Activated CD4-positive, alpha-beta memory T cell treated with anti-CD3 and anti-CD28 coated beads, Interleukin-2, amount 10 ng/mL, durations not matched to agents 7 days and 5 days (primary cell): ENCODE results near the gene JPT2. TPM values are rescaled to one million over a fixed set of nuclear protein-coding genes. Genes with fewer than 3 reads are reported as not detected.
A peak's percentile ranks its signal among the peaks of the same experiment; 100 is the strongest.
"Not testable (repeated sequence)": the region's sequence is repeated elsewhere in the genome, so short reads cannot be mapped to it uniquely, and the experiment has no call there.

Experiments
- CTCF ChIA-PET: fragments of 350-600 bp; sonication (Branson Sonifier 250); formaldehyde crosslinking; loops from one replicate; lab custom pipeline; 2021; ENCODE audit warnings: antibody characterized with exemption, inconsistent platforms; lab: Charles Lee
- POLR2A ChIA-PET: fragments of 350-600 bp; sonication (Branson Sonifier 250); formaldehyde crosslinking; loops from one replicate; lab custom pipeline; 2021; ENCODE audit warnings: antibody characterized with exemption; lab: Charles Lee
- DNase-seq: peaks from one replicate; pipeline ENCODE4 v3.0.0-alpha.2; 2020
- H3K27ac Mint-ChIP-seq: one replicate; pipeline ENCODE4 v1.8.0; 2021; ENCODE audit warnings: mild to moderate bottlenecking, mixed read lengths
- H3K27me3 Mint-ChIP-seq: one replicate; pipeline ENCODE4 v1.8.0; 2021; ENCODE audit warnings: mixed read lengths
- H3K36me3 Mint-ChIP-seq: one replicate; pipeline ENCODE4 v1.8.0; 2021; ENCODE audit warnings: low read depth, mixed read lengths
- H3K4me1 Mint-ChIP-seq: one replicate; pipeline ENCODE4 v1.8.0; 2021; ENCODE audit warnings: mixed read lengths
- H3K4me3 Mint-ChIP-seq: one replicate; pipeline ENCODE4 v1.8.0; 2021; ENCODE audit warnings: mild to moderate bottlenecking, mixed read lengths
- H3K9me3 Mint-ChIP-seq: one replicate; pipeline ENCODE4 v1.8.0; 2021; ENCODE audit warnings: mixed read lengths
- total RNA-seq, 2 experiments: library from RNA; stranded (reverse); gene quantifications; one replicate each; pipeline ENCODE4 v1.2.3, GENCODE V29; 2021

JPT2 gene
- total RNA-seq, 2 experiments from 2014 or later: 44.9 to 48.9 TPM

- no peak overlapping the region for H3K4me3 Mint-ChIP-seq
- DNase-seq: no peak
- no peaks in the 10 kb centered on the region for H3K27me3 Mint-ChIP-seq
- H3K4me1 Mint-ChIP-seq: peaks cover 6% of the 10 kb centered on the region
- H3K27ac Mint-ChIP-seq: no peak overlapping the region
- H3K9me3 Mint-ChIP-seq: no peaks in the 10 kb centered on the region
- CTCF ChIA-PET: no interaction called here
- POLR2A ChIA-PET: no interaction called here
- H3K36me3 Mint-ChIP-seq: peaks cover 51% of the 10 kb centered on the region
Measured at GRCh38 chr16:1687427-1688316, 9.6 kb downstream of the JPT2 start.

- CTCF ChIA-PET: no interaction called here
- H3K27me3 Mint-ChIP-seq: no peaks in the 10 kb centered on the region
- H3K4me1 Mint-ChIP-seq: peaks cover 4% of the 10 kb centered on the region
- H3K9me3 Mint-ChIP-seq: no peaks in the 10 kb centered on the region
- no peak overlapping the region for H3K27ac Mint-ChIP-seq
- no peak for DNase-seq
- peaks cover 57% of the 10 kb centered on the region for H3K36me3 Mint-ChIP-seq
- POLR2A ChIA-PET: interaction anchor here (0.9 kb wide), 1 partner anchor 94 kb away, joined by 3 read pairs; the partner anchor contains the start of gene NUBP2
- no peak overlapping the region for H3K4me3 Mint-ChIP-seq
Measured at GRCh38 chr16:1688807-1689560, 10.9 kb downstream of the JPT2 start.

- no peaks in the 10 kb centered on the region for H3K9me3 Mint-ChIP-seq
- ChIA-PET CTCF (no interaction called here), POLR2A (interaction anchor here (0.9 kb wide), 1 partner anchor 93 kb away, joined by 3 read pairs; the partner anchor contains the start of gene NUBP2)
- peaks cover 61% of the 10 kb centered on the region for H3K36me3 Mint-ChIP-seq
- no peak overlapping the region for H3K4me3 Mint-ChIP-seq
- DNase-seq: no peak
- peaks cover 4% of the 10 kb centered on the region for H3K4me1 Mint-ChIP-seq
- no peak overlapping the region for H3K27ac Mint-ChIP-seq
- no peaks in the 10 kb centered on the region for H3K27me3 Mint-ChIP-seq
Measured at GRCh38 chr16:1689853-1690252, 11.8 kb downstream of the JPT2 start.

- DNase-seq: no peak
- POLR2A ChIA-PET: no interaction called here
- H3K27me3 Mint-ChIP-seq: no peaks in the 10 kb centered on the region
- H3K4me1 Mint-ChIP-seq: peaks cover 4% of the 10 kb centered on the region
- peaks cover 58% of the 10 kb centered on the region for H3K36me3 Mint-ChIP-seq
- CTCF ChIA-PET: interaction anchor here (1.6 kb wide), 1 partner anchor 15 kb away, joined by 6 read pairs; the partner anchor contains the start of gene MAPK8IP3
- no peak overlapping the region for H3K27ac Mint-ChIP-seq
- H3K4me3 Mint-ChIP-seq: no peak overlapping the region
- H3K9me3 Mint-ChIP-seq: no peaks in the 10 kb centered on the region
Measured at GRCh38 chr16:1690810-1691209, 12.7 kb downstream of the JPT2 start.

- Mint-ChIP-seq H3K4me3 (no peak overlapping the region), H3K27me3 (no peaks in the 10 kb centered on the region), H3K4me1 (peaks cover 4% of the 10 kb centered on the region), H3K36me3 (peaks cover 59% of the 10 kb centered on the region), H3K27ac (no peak overlapping the region), H3K9me3 (no peaks in the 10 kb centered on the region)
- no peak for DNase-seq
- ChIA-PET CTCF (interaction anchor here (1.6 kb wide), 1 partner anchor 15 kb away, joined by 6 read pairs; the partner anchor contains the start of gene MAPK8IP3), POLR2A (no interaction called here)
Measured at GRCh38 chr16:1691276-1691675, 13.2 kb downstream of the JPT2 start.

GRCh38 chr16:1691956-1692355 lies 13.9 kb downstream of the JPT2 start:
- H3K9me3 Mint-ChIP-seq: no peaks in the 10 kb centered on the region
- no peak for DNase-seq
- CTCF ChIA-PET: interaction anchor here (1.6 kb wide), 1 partner anchor 14 kb away, joined by 6 read pairs; the partner anchor contains the start of gene MAPK8IP3
- H3K36me3 Mint-ChIP-seq: peaks cover 62% of the 10 kb centered on the region
- no peak overlapping the region for H3K4me3 Mint-ChIP-seq
- peaks cover 4% of the 10 kb centered on the region for H3K4me1 Mint-ChIP-seq
- no peaks in the 10 kb centered on the region for H3K27me3 Mint-ChIP-seq
- POLR2A ChIA-PET: no interaction called here
- no peak overlapping the region for H3K27ac Mint-ChIP-seq

GRCh38 chr16:1696863-1697262 lies 18.8 kb downstream of the JPT2 start:
- ChIA-PET CTCF (interaction anchor here (0.7 to 1.6 kb wide), 2 partner anchors 9 to 11 kb away, joined by 3 to 9 read pairs; partner anchors contain the start of gene MAPK8IP3), POLR2A (interaction anchor here (1.4 kb wide), 1 partner anchor 9 kb away, joined by 5 read pairs; the partner anchor contains the start of gene MAPK8IP3)
- Mint-ChIP-seq H3K27ac (no peak overlapping the region), H3K4me3 (no peak overlapping the region), H3K27me3 (no peaks in the 10 kb centered on the region), H3K9me3 (no peaks in the 10 kb centered on the region), H3K36me3 (peaks cover 59% of the 10 kb centered on the region), H3K4me1 (peaks cover 2% of the 10 kb centered on the region)
- DNase-seq: no peak

- Mint-ChIP-seq H3K9me3 (no peaks in the 10 kb centered on the region), H3K4me3 (no peak overlapping the region), H3K36me3 (peaks cover 54% of the 10 kb centered on the region), H3K27me3 (no peaks in the 10 kb centered on the region), H3K4me1 (peaks cover 3% of the 10 kb centered on the region), H3K27ac (no peak overlapping the region)
- POLR2A ChIA-PET: no interaction called here
- no peak for DNase-seq
- CTCF ChIA-PET: no interaction called here
Measured at GRCh38 chr16:1698680-1699079, 20.6 kb downstream of the JPT2 start.

GRCh38 chr16:1700246-1700645 lies 22.2 kb downstream of the JPT2 start:
- no peak for DNase-seq
- peaks cover 9% of the 10 kb centered on the region for H3K4me1 Mint-ChIP-seq
- H3K27me3 Mint-ChIP-seq: no peaks in the 10 kb centered on the region
- CTCF ChIA-PET: interaction anchor here (1.7 kb wide), 1 partner anchor 24 kb away, joined by 3 read pairs; no protein-coding TSS in a partner anchor
- no peak overlapping the region for H3K4me3 Mint-ChIP-seq
- peaks cover 45% of the 10 kb centered on the region for H3K36me3 Mint-ChIP-seq
- H3K27ac Mint-ChIP-seq: no peak overlapping the region
- no peaks in the 10 kb centered on the region for H3K9me3 Mint-ChIP-seq
- POLR2A ChIA-PET: no interaction called here

GRCh38 chr16:1701216-1701878 lies 23.3 kb downstream of the JPT2 start:
- POLR2A ChIA-PET: no interaction called here
- DNase-seq: no peak
- peaks cover 10% of the 10 kb centered on the region for H3K4me1 Mint-ChIP-seq
- no peaks in the 10 kb centered on the region for H3K27me3 Mint-ChIP-seq
- CTCF ChIA-PET: interaction anchor here (0.9 to 1.7 kb wide), 4 partner anchors 23 to 338 kb away, joined by 3 read pairs; partner anchors contain the start of gene JPT2
- no peaks in the 10 kb centered on the region for H3K9me3 Mint-ChIP-seq
- H3K27ac Mint-ChIP-seq: no peak overlapping the region
- H3K4me3 Mint-ChIP-seq: no peak overlapping the region
- H3K36me3 Mint-ChIP-seq: peaks cover 42% of the 10 kb centered on the region

- Mint-ChIP-seq H3K36me3 (peaks cover 35% of the 10 kb centered on the region), H3K27ac (peak overlapping the region; percentile 99), H3K4me3 (peak overlapping the region; percentile 98), H3K4me1 (peaks cover 29% of the 10 kb centered on the region)
- POLR2A ChIA-PET: interaction anchor here (0.6 to 6.0 kb wide), 18 partner anchors 8 to 700 kb away, joined by 3 to 49 read pairs (median 6); partner anchors contain the start of genes CRAMP1, EME2, FAHD1 and HAGH
- H3K9me3 Mint-ChIP-seq, DNase-seq, H3K27me3 Mint-ChIP-seq: not testable (repeated sequence)
- CTCF ChIA-PET: interaction anchor here (0.6 to 4.0 kb wide), 37 partner anchors 8 to 1417 kb away, joined by 3 to 37 read pairs (median 4); partner anchors contain the start of genes CRAMP1, EME2, FAHD1 and HAGH
Measured at GRCh38 chr16:1705324-1705687, 27.2 kb downstream of the JPT2 start.
